Measurements from ENCODE around the gene MARCHF2.
"Not testable (repeated sequence)": the region's sequence is repeated elsewhere in the genome, so short reads cannot be mapped to it uniquely, and the experiment has no call there.

MARCHF2 gene

GRCh38 chr19:8403820-8404109 is 9.3 kb upstream of the MARCHF2 start (continued):
- TF ChIP-seq ZNF518A (tag by site-specific recombination; conservative IDR thresholded peaks at IDR 0.05; ENCODE audit: low read depth) (no peak), KLF17 (tag by site-specific recombination; IDR thresholded peaks at IDR 0.05) (no peak)

GRCh38 chr19:8404391-8405151 is 8.5 kb upstream of the MARCHF2 start:
- peaks cover 0 to 32% of the 10 kb centered on the region in 2 experiments; a peak in 2 of 3 replicates for H3K36me3 ChIP-seq (ENCODE audit: control insufficient read depth in 2 of 2, insufficient read depth in 1 of 2, low read length in 2 of 2)
- no peak overlapping the region for H3K27ac ChIP-seq (ENCODE audit: extremely low read depth, low read depth, low read length)
- TF ChIP-seq ZNF398 (tag by site-specific recombination; IDR thresholded peaks at IDR 0.05) (no peak), ZNF350 (tag by site-specific recombination; IDR thresholded peaks at IDR 0.05) (no peak), MYNN (tag by site-specific recombination; IDR thresholded peaks at IDR 0.05; ENCODE audit: borderline replicate concordance) (no peak), ZNF639 (tag by site-specific recombination; IDR thresholded peaks at IDR 0.05) (no peak), ZFP41 (tag by site-specific recombination; IDR thresholded peaks at IDR 0.05; ENCODE audit: borderline replicate concordance) (no peak)
- ChIA-PET CTCF (interaction anchor here (0.6 to 1.9 kb wide), 5 partner anchors 42 to 898 kb away, joined by 3 to 20 read pairs (median 3); no protein-coding TSS in a partner anchor), POLR2A (interaction anchor here (0.6 to 0.9 kb wide), 4 partner anchors 9 to 86 kb away, joined by 3 to 7 read pairs (median 4); partner anchors contain the start of gene RAB11B)
- no peak overlapping the region for H3K4me3 ChIP-seq (ENCODE audit: low read depth, low read length)
- H3K9me3 ChIP-seq (ENCODE audit: control insufficient read depth, insufficient read depth, low read depth, low read length): no peaks in the 10 kb centered on the region
- H3K4me1 ChIP-seq (ENCODE audit: control insufficient read depth, insufficient read depth, low read length): no peaks in the 10 kb centered on the region

- not testable (repeated sequence) for H3K36me3 ChIP-seq (ENCODE audit: control insufficient read depth in 2 of 2, insufficient read depth in 1 of 2, low read length in 2 of 2); H3K27ac ChIP-seq (ENCODE audit: extremely low read depth, low read depth, low read length); H3K4me1 ChIP-seq (ENCODE audit: control insufficient read depth, insufficient read depth, low read length); H3K4me3 ChIP-seq (ENCODE audit: low read depth, low read length); H3K9me3 ChIP-seq (ENCODE audit: control insufficient read depth, insufficient read depth, low read depth, low read length)
- ChIA-PET POLR2A (interaction anchor here (6.2 kb wide), 1 partner anchor 36 kb away, joined by 47 read pairs; the partner anchor contains the start of gene HNRNPM), CTCF (interaction anchor here (0.6 to 2.3 kb wide), 6 partner anchors 13 to 283 kb away, joined by 3 to 11 read pairs (median 3); no protein-coding TSS in a partner anchor)
Observed at GRCh38 chr19:8410718-8411117, 2.4 kb upstream of the MARCHF2 start.

GRCh38 chr19:8413629-8413995 is 507 bp downstream of the MARCHF2 start:
- POLR2A ChIA-PET: interaction anchor here (0.9 to 6.2 kb wide), 8 partner anchors 9 to 100 kb away, joined by 3 to 48 read pairs (median 8); partner anchors contain the start of genes HNRNPM, RAB11B and ZNF414
- Histone ChIP-seq H3K4me3 (ENCODE audit: low read depth, low read length) (peak overlapping the region; percentile 62), H3K4me1 (ENCODE audit: control insufficient read depth, insufficient read depth, low read length) (peaks cover 2% of the 10 kb centered on the region; the same call in 1 of the 2 replicates), H3K9me3 (ENCODE audit: control insufficient read depth, insufficient read depth, low read depth, low read length) (no peaks in the 10 kb centered on the region), H3K27ac (ENCODE audit: extremely low read depth, low read depth, low read length) (no peak overlapping the region), H3K36me3 (ENCODE audit: control insufficient read depth in 2 of 2, insufficient read depth in 1 of 2, low read length in 2 of 2) (no peaks in the 10 kb centered on the region; a peak in 1 of 3 replicates)
- CTCF ChIA-PET: interaction anchor here (0.6 to 3.4 kb wide), 21 partner anchors 8 to 206 kb away, joined by 3 to 19 read pairs (median 4); no protein-coding TSS in a partner anchor
- TF ChIP-seq SCRT2 (tag by site-specific recombination; IDR thresholded peaks at IDR 0.05) (no peak), ZNF658 (tag by site-specific recombination; IDR thresholded peaks at IDR 0.05) (no peak), ZNF114 (tag by site-specific recombination; IDR thresholded peaks at IDR 0.05) (no peak), ZNF501 (tag by site-specific recombination; IDR thresholded peaks at IDR 0.05) (no peak), HOXC10 (CRISPR knock-in tag; IDR thresholded peaks at IDR 0.05) (no peak), PBX3 (CRISPR knock-in tag; IDR thresholded peaks at IDR 0.05) (no peak)
